Neural cell (in vitro differentiated cells): Measurements from ENCODE around the gene DENND1A. TPM values are rescaled to one million over a fixed set of nuclear protein-coding genes. Genes with fewer than 3 reads are reported as not detected.

Source experiments
- H2AFZ ChIP-seq: fragments of 200-600, 300-800 bp; sonication (generic), shearing (Covaris generic); 2 replicates; pipeline ENCODE4 v1.6.0; 2014; ENCODE audit warnings: low read depth, mild to moderate bottlenecking, antibody characterized with exemption, low read length, moderate library complexity
- H3F3A ChIP-seq: fragments of 200-600 bp; shearing (Covaris generic); 2 replicates; pipeline ENCODE4 v1.6.1; 2016; ENCODE audit warnings: mild to moderate bottlenecking, moderate library complexity, mixed read lengths, antibody characterized with exemption, low read length; ENCODE audit not compliant: insufficient read depth, poor library complexity, severe bottlenecking
- H3K27ac ChIP-seq: fragments of 200-600, 300-800 bp; sonication (generic), shearing (Covaris generic); 2 replicates; pipeline ENCODE4 v1.5.1; 2014; ENCODE audit warnings: mild to moderate bottlenecking, low read length, moderate library complexity
- H3K27me3 ChIP-seq: fragments of 300-800, 200-600 bp; sonication (generic), shearing (Covaris generic); 2 replicates; pipeline ENCODE4 v1.6.0; 2014; ENCODE audit warnings: mild to moderate bottlenecking, low read depth, low read length, moderate library complexity; ENCODE audit not compliant: insufficient read depth
- H3K36me3 ChIP-seq: fragments of 300-800, 200-600 bp; sonication (generic), shearing (Covaris generic); 2 replicates; pipeline ENCODE4 v1.5.1; 2014; ENCODE audit warnings: mild to moderate bottlenecking, antibody characterized with exemption, low read length, moderate library complexity; ENCODE audit not compliant: insufficient read depth
- H3K4me2 ChIP-seq: fragments of 300-800, 200-600 bp; sonication (generic), shearing (Covaris generic); 2 replicates; pipeline ENCODE4 v1.6.0; 2014; ENCODE audit warnings: mild to moderate bottlenecking, low read length
- H3K4me3 ChIP-seq: fragments of 300-800, 200-600 bp; sonication (generic), shearing (Covaris generic); 2 replicates; pipeline ENCODE4 v1.5.1; 2014; ENCODE audit warnings: mild to moderate bottlenecking, low read length, moderate library complexity
- H3K79me2 ChIP-seq: fragments of 200-600 bp; shearing (Covaris generic); replicated peaks from 2 replicates; pipeline ENCODE4 v1.6.0; 2014; ENCODE audit warnings: mild to moderate bottlenecking, low read length, moderate library complexity; ENCODE audit not compliant: insufficient read depth
- H3K9ac ChIP-seq: fragments of 300-800, 200-600 bp; sonication (generic), shearing (Covaris generic); 2 replicates; pipeline ENCODE4 v1.6.1; 2016; ENCODE audit warnings: mild to moderate bottlenecking, low read length, mixed read lengths
- H3K9me2 ChIP-seq: fragments of 200-600 bp; shearing (Covaris generic); 2 replicates; pipeline ENCODE4 v1.6.1; 2016; ENCODE audit warnings: mild to moderate bottlenecking, low read length, mixed read lengths; ENCODE audit not compliant: insufficient read depth
- H3K9me3 ChIP-seq: fragments of 200-600, 300-800 bp; sonication (generic), shearing (Covaris generic); 2 replicates; pipeline ENCODE4 v1.6.1; 2016; ENCODE audit warnings: mild to moderate bottlenecking, mixed run types, low read length, moderate library complexity, mixed read lengths
- H4K20me1 ChIP-seq: fragments of 200-600 bp; shearing (Covaris generic); 2 replicates; pipeline ENCODE4 v1.6.1; 2016; ENCODE audit warnings: mild to moderate bottlenecking, mixed run types; ENCODE audit not compliant: insufficient read depth
- CTCF ChIP-seq: fragments of 450-650 bp; IDR thresholded peaks from 2 replicates; pipeline ENCODE4 v1.5.1; 2014; ENCODE audit warnings: antibody characterized with exemption, mild to moderate bottlenecking, moderate library complexity; ENCODE audit not compliant: poor library complexity, severe bottlenecking
- EP300 ChIP-seq: fragments of 450-650 bp; conservative IDR thresholded peaks from 2 replicates; pipeline ENCODE4 v1.6.1; 2014; ENCODE audit warnings: antibody characterized with exemption, mild to moderate bottlenecking, moderate library complexity; ENCODE audit not compliant: poor library complexity, severe bottlenecking
- EZH2 ChIP-seq: fragments of 200-600, 300-800 bp; shearing (Covaris generic), sonication (generic); IDR thresholded peaks from 2 replicates; pipeline ENCODE4 v1.6.1; 2014; ENCODE audit warnings: antibody characterized with exemption, low read length, borderline replicate concordance, mild to moderate bottlenecking; ENCODE audit not compliant: insufficient read depth, poor library complexity, severe bottlenecking
- MXI1 ChIP-seq: fragments of 450-650 bp; conservative IDR thresholded peaks from 2 replicates; pipeline ENCODE4 v1.6.1; 2014; ENCODE audit warnings: antibody characterized with exemption, mild to moderate bottlenecking; ENCODE audit not compliant: poor library complexity, severe bottlenecking
- POLR2AphosphoS5 ChIP-seq: IDR thresholded peaks from 2 replicates; pipeline ENCODE4 v1.6.1; 2012
- RAD21 ChIP-seq: fragments of 450-650 bp; conservative IDR thresholded peaks from 2 replicates; pipeline ENCODE4 v1.6.1; 2014; ENCODE audit warnings: antibody characterized with exemption, mild to moderate bottlenecking, moderate library complexity
- SMC3 ChIP-seq: fragments of 450-650 bp; conservative IDR thresholded peaks from 2 replicates; pipeline ENCODE4 v1.6.1; 2014; ENCODE audit warnings: antibody characterized with exemption, mild to moderate bottlenecking, moderate library complexity; ENCODE audit not compliant: poor library complexity
- TAF1 ChIP-seq: IDR thresholded peaks from 2 replicates; pipeline ENCODE4 v1.6.1; 2012; ENCODE audit warnings: low read depth
- polyA plus RNA-seq: library from polyadenylated mRNA; depleted of rRNA; stranded (reverse); fragments of >200 nt; gene quantifications from 2 replicates; pipeline ENCODE4 v1.2.3, GENCODE V29; 2014
- TF ChIP-seq, protein P1 (sequence below): IDR thresholded peaks from 2 replicates; pipeline ENCODE4 v1.6.1; 2012; ENCODE audit warnings: borderline replicate concordance

The DENND1A gene
- polyA plus RNA-seq, 1 donor from 2014 or later = 2.3 TPM

DNA sequence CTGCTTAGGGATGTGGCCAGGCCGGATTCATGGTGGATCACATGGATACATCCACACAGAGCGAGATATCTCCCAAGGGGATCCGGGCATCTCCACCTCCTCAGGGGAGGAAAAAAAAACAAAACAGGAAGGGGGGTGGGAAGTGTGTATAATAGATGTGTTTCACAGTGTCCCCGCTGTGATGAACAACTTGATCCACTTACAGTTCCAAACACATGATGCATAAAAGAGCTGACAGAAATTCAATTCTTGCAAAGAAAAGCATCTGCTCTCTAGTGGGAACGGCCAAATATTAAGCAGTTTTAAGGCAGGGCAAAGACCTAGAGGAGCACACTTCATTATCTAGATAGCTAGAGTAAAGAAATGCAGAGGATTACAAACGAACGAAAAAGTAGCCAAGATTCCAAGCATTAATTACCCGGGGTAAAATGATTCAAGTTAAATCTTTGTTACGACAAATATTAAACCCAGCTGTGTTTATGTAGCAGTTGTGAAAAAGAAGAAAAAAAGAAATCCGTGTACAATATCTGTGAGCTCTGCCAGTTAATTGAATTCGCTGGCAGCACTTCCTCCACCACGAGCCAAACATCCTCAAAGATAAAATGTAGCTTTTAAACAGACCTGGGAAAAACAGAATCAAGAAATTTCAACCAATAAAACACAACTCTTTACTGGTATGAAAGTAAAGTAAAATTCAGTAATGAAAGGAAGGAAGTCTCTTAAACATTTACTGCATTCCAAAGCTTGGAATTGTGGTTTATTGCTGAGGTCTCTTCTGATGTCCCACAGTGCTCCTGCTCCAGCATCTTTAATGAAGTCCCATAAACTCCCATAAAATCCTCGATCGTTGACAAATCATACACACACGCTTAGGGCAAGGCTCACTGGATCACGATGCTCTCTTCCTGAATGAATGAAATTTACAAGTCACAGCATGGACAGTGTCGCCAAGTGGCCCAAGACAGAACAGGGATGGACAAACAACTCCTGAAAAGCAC is 360.9 kb downstream of the DENND1A start:
- H3K4me2 ChIP-seq = no peak overlapping the region
- no peak overlapping the region for H3K27ac ChIP-seq
- H3K9ac ChIP-seq = no peak overlapping the region
- no peaks in the 10 kb centered on the region for H3K9me3 ChIP-seq
- no peaks in the 10 kb centered on the region for H3F3A ChIP-seq
- no peaks in the 10 kb centered on the region for H3K79me2 ChIP-seq
- no peak overlapping the region for H3K4me3 ChIP-seq
- H3K27me3 ChIP-seq = no peaks in the 10 kb centered on the region
- H3K36me3 ChIP-seq = no peaks in the 10 kb centered on the region
- no peak overlapping the region for H2AFZ ChIP-seq
- H3K9me2 ChIP-seq = no peaks in the 10 kb centered on the region
- TF ChIP-seq TAF1 (no peak), POLR2AphosphoS5 (peak; percentile 11)
- no peaks in the 10 kb centered on the region for H4K20me1 ChIP-seq

- Histone ChIP-seq H3K9me3 (no peaks in the 10 kb centered on the region), H3K9ac (no peak overlapping the region), H4K20me1 (no peaks in the 10 kb centered on the region), H3K27me3 (no peaks in the 10 kb centered on the region), H3K79me2 (no peaks in the 10 kb centered on the region), H3K27ac (no peak overlapping the region), H3F3A (no peaks in the 10 kb centered on the region), H3K9me2 (no peaks in the 10 kb centered on the region), H3K36me3 (no peaks in the 10 kb centered on the region), H3K4me3 (no peak overlapping the region), H3K4me2 (no peak overlapping the region), H2AFZ (no peak overlapping the region)
- TF ChIP-seq POLR2AphosphoS5 (no peak), SMC3 (no peak), CTCF (no peak), TAF1 (no peak), RAD21 (no peak)
- TF ChIP-seq, protein P1, sequence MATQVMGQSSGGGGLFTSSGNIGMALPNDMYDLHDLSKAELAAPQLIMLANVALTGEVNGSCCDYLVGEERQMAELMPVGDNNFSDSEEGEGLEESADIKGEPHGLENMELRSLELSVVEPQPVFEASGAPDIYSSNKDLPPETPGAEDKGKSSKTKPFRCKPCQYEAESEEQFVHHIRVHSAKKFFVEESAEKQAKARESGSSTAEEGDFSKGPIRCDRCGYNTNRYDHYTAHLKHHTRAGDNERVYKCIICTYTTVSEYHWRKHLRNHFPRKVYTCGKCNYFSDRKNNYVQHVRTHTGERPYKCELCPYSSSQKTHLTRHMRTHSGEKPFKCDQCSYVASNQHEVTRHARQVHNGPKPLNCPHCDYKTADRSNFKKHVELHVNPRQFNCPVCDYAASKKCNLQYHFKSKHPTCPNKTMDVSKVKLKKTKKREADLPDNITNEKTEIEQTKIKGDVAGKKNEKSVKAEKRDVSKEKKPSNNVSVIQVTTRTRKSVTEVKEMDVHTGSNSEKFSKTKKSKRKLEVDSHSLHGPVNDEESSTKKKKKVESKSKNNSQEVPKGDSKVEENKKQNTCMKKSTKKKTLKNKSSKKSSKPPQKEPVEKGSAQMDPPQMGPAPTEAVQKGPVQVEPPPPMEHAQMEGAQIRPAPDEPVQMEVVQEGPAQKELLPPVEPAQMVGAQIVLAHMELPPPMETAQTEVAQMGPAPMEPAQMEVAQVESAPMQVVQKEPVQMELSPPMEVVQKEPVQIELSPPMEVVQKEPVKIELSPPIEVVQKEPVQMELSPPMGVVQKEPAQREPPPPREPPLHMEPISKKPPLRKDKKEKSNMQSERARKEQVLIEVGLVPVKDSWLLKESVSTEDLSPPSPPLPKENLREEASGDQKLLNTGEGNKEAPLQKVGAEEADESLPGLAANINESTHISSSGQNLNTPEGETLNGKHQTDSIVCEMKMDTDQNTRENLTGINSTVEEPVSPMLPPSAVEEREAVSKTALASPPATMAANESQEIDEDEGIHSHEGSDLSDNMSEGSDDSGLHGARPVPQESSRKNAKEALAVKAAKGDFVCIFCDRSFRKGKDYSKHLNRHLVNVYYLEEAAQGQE = no peak
These were observed 362.9 kb downstream of the DENND1A start for GRCh38 chr9:123567013-123567412.

- Histone ChIP-seq H3K36me3 (no peaks in the 10 kb centered on the region), H3K79me2 (no peaks in the 10 kb centered on the region), H4K20me1 (no peaks in the 10 kb centered on the region), H3K4me3 (no peak overlapping the region), H3K27ac (no peak overlapping the region), H3K9me3 (no peaks in the 10 kb centered on the region), H3K9ac (no peak overlapping the region), H2AFZ (no peak overlapping the region), H3K4me2 (no peak overlapping the region), H3K27me3 (no peaks in the 10 kb centered on the region), H3K9me2 (no peaks in the 10 kb centered on the region), H3F3A (no peaks in the 10 kb centered on the region)
- TF ChIP-seq EP300 (no peak), EZH2 (no peak), SMC3 (no peak), MXI1 (no peak), RAD21 (no peak), POLR2AphosphoS5 (no peak), TAF1 (no peak), CTCF (no peak)
- TF ChIP-seq, protein P1 = no peak
These were observed 365.3 kb downstream of the DENND1A start for GRCh38 chr9:123564652-123565051.
